Measurements from ENCODE around the gene ESR2.
A peak's percentile ranks its signal among the peaks of the same experiment; 100 is the strongest.
"Not testable (repeated sequence)": the region's sequence is repeated elsewhere in the genome, so short reads cannot be mapped to it uniquely, and the experiment has no call there.

ESR2 gene

DNA sequence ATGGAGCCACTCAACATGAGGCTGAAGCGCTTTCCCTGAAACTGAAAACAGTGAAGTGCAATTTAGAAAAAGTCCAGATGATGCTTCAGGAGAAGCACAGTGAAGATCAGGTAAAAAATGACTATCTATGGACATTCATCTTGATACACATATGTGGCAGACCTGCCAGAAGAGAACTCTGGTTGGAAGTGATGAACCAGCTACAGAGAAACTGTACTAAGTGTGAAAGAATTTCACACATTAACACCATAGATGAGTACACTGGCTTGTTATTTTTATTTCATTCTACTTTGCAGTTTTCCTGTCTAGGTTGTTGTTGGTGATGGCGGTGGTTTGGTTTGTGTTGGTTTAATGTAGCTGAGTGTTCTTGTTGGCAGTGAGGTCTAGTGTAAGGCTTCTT lies 174.7 kb downstream of the ESR2 start:
- no peak for DNase-seq

DNA sequence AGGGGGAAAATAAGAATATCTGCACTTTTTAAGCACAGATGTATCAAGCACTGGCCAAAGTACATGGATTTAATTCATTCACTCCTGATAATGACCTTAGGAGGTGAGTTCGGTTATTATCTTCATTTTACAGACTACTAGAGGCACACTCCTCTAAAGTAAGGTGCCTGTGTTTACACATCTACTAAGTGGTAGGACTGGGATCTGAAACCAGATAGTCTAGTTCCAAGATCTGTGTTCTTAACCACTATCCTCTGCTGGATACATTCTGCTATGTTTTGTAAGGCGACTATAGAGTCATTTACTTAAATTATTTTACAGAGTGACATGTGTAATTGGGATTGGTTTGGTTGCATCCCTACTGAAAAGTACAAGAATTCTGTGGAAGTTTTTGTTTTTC lies 175.3 kb downstream of the ESR2 start:
- DNase-seq: no peak

DNA sequence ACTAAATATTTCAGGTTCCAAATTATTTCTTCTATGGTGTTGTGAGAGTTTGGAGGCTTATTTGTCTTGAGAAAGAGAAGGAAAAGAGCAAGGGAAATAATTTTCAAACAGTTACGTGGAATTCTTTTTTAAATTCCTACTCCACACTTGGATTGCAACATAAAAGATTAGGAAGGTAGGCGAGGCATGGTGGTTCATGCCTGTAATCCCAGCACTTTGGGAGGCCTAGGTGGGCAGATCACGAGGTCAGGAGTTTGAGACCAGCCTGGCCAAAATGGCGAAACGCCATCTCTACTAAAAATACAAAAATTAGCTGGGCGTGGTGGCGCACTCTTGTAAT lies 175.8 kb downstream of the ESR2 start:
- DNase-seq: not testable (repeated sequence)

DNA sequence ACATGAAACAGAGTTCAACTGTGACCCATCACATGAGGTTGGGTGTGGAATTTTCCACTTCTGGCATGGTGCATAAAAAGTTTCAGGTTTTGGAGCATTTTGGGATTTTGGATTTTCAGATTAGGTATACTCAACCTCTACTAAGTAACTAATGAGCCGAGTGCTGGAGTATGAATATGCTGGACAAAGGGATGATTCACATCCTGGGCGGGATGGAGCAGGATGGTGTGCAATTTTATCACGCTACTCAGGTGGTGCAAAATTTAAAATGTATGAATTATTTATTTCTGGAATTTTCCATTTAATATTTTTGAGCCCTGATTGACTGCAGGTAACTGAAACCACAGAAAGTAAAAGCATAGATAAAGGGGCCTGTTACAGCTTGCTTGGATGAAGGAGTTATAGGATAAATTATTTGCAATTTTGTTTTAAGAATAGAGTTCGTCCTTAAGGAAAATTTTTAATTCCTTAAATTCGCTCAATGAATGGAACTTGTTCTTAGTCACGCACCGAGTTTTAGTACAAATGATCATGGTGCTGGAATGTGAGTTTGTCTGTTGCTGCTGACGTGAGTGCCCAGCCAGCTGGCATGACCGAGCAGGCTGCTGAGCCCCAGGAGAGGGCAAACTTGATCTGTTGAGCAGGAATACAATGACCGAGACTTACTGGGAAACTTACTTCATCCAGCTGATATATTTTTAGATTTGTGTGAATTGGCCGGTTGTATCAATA lies 176.3 kb downstream of the ESR2 start:
- no peak for DNase-seq

DNA sequence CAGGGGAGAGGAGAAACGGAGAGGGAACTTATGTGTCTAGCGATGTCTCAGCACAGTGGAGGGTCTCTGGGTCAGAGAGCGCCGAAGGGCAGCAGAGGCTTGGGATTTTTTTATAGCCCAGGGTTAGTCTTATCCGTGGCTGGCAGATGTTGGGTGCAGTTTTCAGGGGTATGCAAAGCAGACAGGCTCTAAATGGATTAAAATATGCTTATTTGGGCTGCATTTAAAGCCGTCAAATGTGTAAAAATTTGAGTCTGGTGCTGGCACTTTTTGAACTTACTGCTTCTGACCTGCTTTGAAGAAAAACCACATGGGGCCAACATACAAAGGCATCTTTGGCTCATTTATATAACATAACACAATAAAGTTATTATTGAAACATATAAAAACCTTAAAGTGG lies 178.8 kb downstream of the ESR2 start:
- DNase-seq: no peak

DNA sequence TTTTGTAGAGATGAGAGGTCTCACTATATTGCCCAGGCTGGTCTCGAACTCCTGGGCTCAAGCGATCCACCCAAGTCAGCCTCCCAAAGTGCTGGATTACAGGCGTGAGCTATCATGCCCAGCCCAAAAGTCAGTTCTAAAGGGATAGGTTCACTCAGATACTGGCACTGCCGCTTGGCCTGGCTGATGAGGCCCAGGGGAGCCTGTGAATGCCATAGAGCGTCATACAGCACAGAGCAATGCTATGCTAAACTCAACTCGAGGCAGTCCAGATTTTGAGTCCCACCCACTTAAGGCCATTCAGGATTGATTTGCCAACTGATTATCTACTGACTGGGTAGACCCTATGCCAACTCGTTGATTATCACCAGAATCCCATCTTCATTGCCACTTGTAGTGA lies 179.4 kb downstream of the ESR2 start:
- no peak for DNase-seq

DNA sequence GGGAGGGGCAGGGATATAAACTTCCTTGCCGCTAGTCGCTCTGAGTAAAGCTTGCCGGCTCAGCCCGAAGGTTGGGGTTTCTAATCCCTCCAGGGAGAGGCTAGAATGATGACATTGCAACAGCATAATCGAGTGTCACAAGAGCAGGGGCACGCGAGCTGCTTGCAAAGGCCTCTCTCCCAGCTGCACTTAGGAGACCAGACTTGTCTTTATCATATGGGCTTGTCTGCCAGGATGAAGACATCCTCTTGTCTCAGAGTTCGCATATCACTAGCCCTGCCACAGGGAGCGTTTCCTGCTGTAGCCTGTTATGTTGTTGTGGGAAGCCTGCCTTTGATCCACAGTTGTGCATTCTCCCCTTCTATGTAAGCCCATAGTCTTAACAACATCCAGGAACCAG lies 180.0 kb downstream of the ESR2 start:
- DNase-seq: no peak

DNA sequence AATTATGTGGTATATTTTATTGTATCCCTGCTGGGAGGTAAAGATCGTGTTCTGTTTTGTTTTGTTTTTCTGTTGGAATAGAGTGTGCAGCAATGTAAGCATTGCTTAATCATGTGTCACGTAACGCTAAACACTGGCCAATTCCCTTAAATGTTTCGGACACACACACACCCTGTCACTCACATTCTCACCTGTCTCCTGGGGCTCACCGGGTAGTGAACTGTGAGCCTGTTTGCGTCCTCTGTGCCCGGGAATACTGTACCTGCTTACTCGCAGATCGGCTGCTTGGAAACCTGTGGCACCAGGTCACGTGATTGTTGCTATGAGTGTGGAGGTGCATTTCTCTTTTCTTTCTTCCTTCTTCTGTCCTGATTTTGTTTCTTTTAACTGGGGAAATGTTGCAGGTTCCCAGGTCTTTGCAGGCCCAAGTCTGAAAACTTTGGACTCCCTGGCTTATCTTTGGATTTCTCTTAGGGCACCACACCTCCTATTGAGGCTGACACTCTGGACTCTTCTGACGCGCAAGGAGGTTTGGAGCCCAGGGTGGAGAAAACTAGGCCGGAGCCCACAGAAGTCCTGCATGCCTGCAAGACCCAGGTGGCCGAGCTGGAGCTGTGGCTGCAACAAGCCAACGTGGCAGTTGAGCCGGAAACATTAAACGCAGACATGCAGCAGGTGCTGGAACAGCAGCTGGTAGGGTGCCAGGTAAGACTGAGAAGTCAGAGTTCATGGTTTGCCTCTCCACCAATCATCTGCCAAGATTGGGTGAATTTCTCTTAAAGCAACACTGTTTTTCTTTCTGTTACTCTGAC lies 181.1 kb downstream of the ESR2 start:
- DNase-seq: peak; percentile 86

DNA sequence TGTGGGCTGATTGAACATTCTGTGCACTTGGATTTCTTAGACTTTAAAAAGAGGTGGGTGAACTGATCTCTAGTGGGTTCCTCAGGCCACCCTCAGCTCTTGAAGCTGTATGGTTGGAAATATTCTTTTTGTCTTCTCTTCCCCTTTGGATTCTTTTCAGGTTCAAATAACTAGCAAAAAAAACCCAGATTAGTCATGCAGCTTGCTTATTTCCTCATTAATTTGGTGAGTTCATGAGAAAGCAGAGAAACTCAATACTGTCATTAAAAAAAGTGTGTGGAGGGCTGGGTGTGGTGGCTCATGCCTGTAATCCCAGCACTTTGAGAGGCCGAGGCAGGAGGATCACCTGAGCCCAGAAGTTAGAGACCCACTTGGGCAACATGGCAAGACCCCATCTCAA lies 183.4 kb downstream of the ESR2 start:
- DNase-seq: no peak

DNA sequence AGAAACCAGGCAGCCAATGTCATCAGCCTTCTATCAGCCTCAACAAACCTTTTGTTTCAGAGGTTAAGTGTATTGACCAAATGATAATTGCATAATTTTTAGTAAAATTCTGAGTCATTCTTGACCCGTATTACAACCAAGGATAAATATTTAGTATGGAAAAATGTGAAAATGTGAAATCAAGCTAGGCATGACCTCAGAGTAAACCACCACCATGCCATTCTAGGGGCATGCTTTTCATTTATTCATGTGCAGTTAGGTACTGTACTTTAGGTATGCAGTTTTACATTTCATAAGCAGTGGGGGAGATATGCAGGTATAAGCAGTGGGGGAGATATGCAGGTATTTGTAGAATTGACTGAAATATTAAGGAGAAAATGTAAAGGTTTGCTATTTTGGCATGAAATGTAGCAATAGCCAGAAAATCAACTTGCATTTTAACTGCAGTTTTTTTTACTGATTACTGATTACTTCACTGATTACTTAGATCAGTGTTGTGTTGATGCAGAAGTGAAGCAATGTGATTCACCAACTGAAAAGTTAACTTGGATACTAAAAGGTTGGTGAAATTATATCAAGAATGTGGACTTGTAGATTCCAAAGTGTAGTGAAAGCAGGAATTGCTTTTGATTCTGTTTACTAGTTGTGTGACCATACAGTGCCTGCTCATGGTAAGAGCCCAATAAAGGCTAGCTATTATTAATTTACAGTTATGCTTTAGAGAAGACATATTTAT lies 184.2 kb downstream of the ESR2 start:
- no peak for DNase-seq

DNA sequence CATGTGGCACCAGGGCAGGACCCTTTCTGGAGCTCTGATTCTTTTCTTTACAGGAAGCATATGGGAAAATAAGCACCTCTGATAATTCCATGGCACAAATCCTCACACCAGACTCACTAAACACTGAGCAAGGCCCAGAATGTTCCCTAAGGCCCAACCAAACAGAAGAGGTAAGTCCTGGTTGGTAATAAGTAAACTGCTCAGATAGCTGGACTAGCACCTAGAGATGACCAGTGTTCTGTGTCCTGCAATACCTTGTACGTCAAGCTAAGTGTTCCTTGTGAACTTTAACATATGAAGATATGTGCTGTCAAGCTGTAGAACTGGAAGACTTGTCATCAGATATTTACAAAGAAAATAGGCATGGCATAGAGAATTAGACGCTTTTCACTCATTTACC lies 186.7 kb downstream of the ESR2 start:
- DNase-seq: no peak

DNA sequence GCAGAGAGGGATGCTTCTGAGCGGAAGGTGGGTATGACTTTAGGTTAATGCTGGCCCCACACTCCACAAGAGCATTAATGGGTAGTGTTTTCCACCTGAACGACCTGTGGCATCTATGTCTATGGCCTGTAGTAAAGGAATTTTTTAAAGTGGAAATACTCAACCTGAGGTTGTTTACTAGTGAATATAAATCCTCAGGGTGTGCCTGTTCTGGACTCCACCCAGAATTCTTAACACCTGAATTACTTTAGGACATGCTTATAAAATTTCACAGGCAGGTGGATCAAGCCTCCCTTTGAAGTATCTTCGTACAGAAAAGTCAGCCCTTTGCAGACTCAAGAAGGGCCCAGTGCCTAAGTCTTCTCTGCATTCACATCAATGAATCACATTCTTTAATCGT lies 196.1 kb downstream of the ESR2 start:
- DNase-seq: no peak

DNA sequence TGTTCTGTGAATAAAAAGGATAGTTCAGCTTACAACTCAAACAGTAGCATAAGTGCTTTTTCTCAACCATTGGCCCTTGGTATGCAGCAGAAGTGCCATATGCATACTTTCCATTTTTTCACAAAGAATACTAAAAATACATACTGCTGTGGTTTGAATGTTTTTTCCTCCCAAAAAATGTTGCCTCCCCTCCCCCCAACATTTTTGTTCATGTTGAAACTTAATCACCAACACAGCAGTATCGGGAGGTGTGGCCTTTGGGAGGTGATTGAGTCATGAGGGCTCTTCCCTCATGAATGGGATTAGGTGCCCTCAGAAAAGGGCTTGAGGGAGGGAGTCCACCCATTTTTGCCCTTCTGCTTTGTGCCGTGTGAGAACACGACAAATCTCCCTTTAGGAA lies 198.6 kb downstream of the ESR2 start:
- DNase-seq: no peak

DNA sequence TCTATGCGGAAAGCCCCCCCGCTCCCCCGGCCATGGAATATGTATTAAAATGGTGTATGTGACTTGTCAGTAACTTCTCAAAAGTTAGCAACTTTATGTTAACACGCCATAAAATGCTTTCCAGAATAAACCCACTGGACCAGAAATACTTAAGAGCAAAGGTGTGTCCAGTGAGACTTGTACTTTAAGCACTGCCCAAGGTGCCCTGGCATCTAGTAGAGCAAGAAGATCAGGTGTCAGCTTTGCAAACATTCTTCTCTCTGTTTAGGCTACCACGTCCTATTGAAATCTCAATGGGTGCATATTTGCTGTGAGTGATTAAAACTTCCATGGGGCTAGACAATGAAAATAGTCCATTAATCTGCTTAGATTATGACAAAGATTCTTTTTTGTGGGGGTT lies 201.2 kb downstream of the ESR2 start:
- no peak for DNase-seq

DNA sequence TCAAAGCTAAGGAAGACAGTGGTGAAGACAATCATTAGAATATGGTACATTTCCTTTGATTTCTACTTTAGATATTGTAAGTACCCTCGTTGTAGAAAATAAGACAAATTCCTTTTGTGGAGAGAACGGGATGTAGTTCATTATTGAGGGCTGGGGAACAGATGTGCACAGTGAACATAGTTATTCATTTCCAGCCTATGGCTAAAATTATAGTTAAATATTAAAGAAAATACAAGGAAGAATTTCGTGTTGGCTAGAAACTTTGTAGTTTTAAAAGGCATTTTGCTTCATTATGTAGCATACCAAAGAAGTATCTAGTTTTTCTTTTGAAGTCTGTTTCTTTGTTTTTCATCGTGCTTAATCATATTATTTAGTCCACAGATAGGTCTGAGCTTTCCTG lies 201.8 kb downstream of the ESR2 start:
- DNase-seq: no peak

DNA sequence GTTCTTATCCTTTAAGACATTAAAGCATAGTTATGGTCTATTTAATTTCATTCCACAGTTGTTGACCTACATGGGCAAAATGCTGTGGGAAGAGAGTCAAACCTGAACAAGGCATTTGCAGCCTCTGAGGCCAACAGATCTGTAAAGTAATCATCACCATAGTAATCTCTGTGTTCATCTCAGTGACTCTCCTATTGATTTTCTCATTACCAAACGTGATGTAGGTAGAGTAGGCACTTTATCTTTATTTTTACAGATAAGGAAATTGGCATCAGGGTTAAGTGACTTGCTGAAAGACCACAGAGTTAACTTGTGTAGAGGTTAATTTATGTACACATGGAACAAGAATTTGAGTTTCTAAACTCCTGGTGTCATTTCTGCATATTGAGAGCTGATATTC lies 203.0 kb downstream of the ESR2 start:
- DNase-seq: no peak

DNA sequence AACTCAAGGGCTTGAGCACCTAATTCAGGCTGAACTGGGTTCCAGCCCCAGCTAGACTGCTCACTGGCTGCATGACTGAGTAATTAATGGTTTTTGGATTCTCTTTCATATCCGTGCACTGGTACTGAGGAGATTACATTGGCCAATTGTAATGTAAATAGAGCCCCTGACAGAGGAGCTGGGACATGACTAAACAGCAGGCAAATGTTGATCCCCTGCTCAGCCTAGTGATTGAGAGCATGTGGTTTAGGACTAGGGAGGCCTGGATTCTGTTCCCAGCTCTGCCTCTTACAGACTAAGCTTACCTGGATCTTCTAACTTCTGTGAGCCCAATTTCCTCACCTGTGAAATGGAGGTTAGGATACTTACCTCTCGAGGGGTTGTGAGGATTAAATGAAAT lies 204.3 kb downstream of the ESR2 start:
- no peak for DNase-seq

DNA sequence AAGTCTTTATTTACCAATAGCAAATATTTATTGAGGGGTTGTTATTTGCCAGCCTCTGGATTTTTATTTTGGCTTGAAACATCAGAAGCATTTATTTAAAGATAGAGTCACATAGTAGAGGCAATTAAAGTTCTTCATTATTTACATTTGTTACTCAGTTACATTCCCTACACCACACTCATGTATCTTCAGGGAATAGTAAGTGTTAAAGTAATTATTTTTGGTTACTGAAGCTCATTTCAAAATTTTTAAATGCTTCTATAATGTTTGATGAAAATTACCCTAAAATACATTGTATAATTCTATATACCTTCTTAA lies 205.6 kb downstream of the ESR2 start:
- no peak for DNase-seq

DNA sequence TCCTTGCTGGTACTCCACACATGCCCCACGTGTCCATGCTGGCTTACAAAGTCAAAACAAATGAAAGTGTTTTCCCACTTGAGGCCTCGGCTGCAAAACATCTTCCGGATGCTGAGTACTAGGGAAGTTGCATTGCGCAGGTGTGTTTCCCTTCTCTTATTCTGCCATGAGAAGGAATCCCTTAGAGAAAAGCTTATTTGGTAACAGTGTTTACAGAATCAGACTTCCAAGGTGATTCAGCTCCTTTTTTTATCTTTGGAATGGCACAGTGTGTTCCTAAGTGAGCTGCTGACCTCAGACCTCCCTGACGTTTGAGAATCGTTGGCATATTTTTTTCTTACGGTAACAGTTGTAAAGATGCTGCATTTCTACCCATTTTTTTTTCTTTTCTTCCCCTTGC lies 211.3 kb downstream of the ESR2 start:
- DNase-seq: no peak

DNA sequence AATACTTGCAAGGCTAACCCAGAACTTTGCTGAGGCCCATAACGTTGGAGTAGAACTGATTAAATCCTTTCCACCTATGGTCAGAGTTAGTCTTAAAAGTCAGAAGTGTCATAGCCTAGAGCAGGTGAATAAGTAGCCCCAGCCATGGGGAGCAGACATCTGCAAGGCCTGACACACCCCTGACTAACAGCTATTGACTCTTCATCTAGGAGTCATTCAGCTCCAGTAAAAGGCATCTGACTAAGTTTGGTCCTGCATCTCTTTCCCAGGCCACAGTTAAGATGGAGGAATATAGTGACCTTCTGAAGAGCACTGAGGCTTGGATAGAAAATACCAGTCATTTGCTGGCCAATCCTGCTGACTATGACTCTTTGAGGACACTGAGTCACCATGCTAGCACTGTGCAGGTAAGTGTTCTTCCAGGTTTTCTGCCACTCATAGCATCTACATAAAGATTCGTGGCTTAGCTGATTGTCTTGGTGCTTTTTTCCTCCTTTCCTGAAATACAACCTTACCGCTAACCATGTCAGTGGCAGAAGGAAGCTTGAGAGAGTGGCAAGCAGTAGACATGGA lies 212.9 kb downstream of the ESR2 start:
- no peak for DNase-seq

DNA sequence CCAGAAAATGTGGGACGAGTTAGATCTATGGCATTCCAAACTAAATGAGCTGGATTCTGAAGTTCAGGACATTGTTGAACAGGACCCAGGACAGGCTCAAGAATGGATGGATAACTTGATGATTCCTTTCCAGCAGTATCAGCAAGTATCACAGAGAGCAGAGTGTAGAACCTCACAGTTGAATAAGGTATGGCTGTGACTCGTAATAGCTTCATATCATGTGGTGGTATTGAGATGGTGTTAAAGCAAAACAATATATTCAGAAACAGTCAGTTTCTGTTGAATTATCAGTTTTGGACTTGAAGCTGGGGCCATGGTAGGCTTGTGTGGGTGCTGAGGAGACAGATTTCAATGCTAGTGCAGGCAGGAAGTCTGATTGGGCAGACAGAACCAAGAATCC lies 213.7 kb downstream of the ESR2 start:
- DNase-seq: no peak

DNA sequence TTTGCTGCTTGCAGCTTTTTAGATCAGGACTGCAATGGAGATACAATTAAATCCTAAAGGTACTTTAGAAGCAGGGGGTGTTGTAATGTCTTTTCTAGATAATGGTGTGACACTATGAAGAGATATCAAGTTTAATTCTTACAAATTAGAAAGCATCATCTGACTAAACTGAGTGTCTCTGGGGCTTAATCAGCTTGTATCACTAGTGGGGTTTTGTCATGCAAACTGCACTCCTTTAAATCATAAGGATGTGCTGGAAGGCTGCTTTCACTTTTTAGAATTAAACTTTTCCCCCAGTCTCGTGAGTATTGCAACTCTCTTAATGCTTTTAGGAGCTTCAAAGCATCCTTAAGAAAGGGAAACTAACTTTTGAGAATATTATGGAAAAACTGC lies 218.6 kb downstream of the ESR2 start:
- no peak for DNase-seq

DNA sequence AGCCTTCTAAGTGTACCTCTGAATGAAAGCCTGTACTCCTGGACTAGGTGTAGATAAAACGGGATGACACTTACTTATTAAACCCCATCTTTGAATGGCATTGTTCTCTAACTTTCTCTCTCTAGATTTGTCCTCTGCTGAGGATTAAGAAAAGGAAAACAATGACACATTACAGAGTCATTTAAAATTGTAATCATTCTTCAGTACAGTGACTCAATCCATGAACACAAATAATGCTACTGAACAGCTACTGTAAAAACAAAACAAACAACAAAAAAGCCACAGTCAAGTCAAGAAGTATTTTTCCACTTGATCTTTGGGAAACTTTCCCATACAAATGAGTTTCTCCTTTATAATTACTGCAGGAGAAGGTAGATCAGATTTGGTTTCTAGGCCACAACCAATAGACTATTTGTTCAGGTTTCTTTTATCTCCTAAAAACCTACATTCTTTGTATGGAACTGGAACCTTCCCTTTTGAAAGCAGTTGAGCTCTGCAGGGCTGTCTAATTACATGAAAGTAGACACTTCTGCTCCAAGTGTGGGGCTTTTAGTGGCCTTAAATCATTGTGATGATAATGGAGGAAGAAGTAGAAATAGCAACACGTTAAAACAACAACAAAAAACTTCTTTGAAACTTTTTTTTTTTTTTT lies 219.1 kb downstream of the ESR2 start:
- no peak for DNase-seq
